Neuronal stem cell (in vitro differentiated cells): ENCODE data around the gene NINJ2.

Source experiments
- DNase-seq: peaks from one replicate; pipeline ENCODE4 v3.0.0-alpha.2; 2013; ENCODE audit warnings: low spot score
- H2AFZ ChIP-seq: one replicate; pipeline ENCODE4 v1.6.1; 2013; ENCODE audit warnings: mild to moderate bottlenecking, low read length, inconsistent platforms
- H2AK5ac ChIP-seq: 2 replicates; pipeline ENCODE4 v1.6.1; 2013; ENCODE audit warnings: low read depth, mild to moderate bottlenecking, inconsistent platforms, low read length, moderate library complexity, mixed read lengths
- H2BK120ac ChIP-seq: 2 replicates; pipeline ENCODE4 v1.6.1; 2013; ENCODE audit warnings: low read depth, mild to moderate bottlenecking, inconsistent platforms, low read length, moderate library complexity, mixed read lengths
- H2BK12ac ChIP-seq: one replicate; pipeline ENCODE4 v1.6.1; 2013; ENCODE audit warnings: low read length, inconsistent platforms
- H2BK15ac ChIP-seq: 2 replicates; pipeline ENCODE4 v1.6.1; 2013; ENCODE audit warnings: mild to moderate bottlenecking, low read length, inconsistent platforms, mixed read lengths
- H2BK5ac ChIP-seq: one replicate; pipeline ENCODE4 v1.6.1; 2013; ENCODE audit warnings: inconsistent platforms, mild to moderate bottlenecking, low read length, moderate library complexity
- H3K14ac ChIP-seq: one replicate; pipeline ENCODE4 v1.6.1; 2013; ENCODE audit warnings: low read length, inconsistent platforms
- H3K18ac ChIP-seq: 2 replicates; pipeline ENCODE4 v1.6.1; 2013; ENCODE audit warnings: low read length, inconsistent platforms
- H3K23ac ChIP-seq: 2 replicates; pipeline ENCODE4 v1.6.1; 2013; ENCODE audit warnings: low read depth, mild to moderate bottlenecking, mixed read lengths, low read length, inconsistent platforms; ENCODE audit not compliant: poor library complexity
- H3K27ac ChIP-seq: replicated peaks from 3 replicates; pipeline ENCODE4 v1.5.1; 2013; ENCODE audit warnings: low read length, inconsistent platforms
- H3K27me3 ChIP-seq, 3 experiments: 2 replicates each; pipeline ENCODE4 v1.6.1; 2013; ENCODE audit warnings: low read length in 3 of 3, mild to moderate bottlenecking in 2 of 3, inconsistent platforms in 1 of 3, low read depth in 1 of 3, mixed read lengths in 1 of 3, moderate library complexity in 1 of 3; ENCODE audit not compliant: control insufficient read depth in 3 of 3, insufficient read depth in 3 of 3
- H3K36me3 ChIP-seq, 2 donors: replicated peaks in 1 of 2; 2 replicates each; pipeline ENCODE4 v1.6.1; 2013; ENCODE audit warnings: low read length in 2 of 2; ENCODE audit not compliant: control insufficient read depth in 2 of 2, insufficient read depth in 2 of 2
- H3K4ac ChIP-seq: 2 replicates; pipeline ENCODE4 v1.6.1; 2013; ENCODE audit warnings: inconsistent platforms, mild to moderate bottlenecking, low read length, moderate library complexity
- H3K4me1 ChIP-seq, 2 donors: 1 replicate in 1 of 2; 2 replicates in 1 of 2; pipeline ENCODE4 v1.6.1; 2013; ENCODE audit warnings: low read length in 2 of 2, low read depth in 1 of 2; ENCODE audit not compliant: control insufficient read depth in 2 of 2, insufficient read depth in 1 of 2
- H3K4me2 ChIP-seq: one replicate; pipeline ENCODE4 v1.6.1; 2013; ENCODE audit warnings: mild to moderate bottlenecking, low read length, inconsistent platforms; ENCODE audit not compliant: insufficient read depth, poor library complexity, severe bottlenecking
- H3K4me3 ChIP-seq, 2 donors: 2 replicates each; pipeline ENCODE4 v1.5.1; 2013; ENCODE audit warnings: low read length in 2 of 2, mild to moderate bottlenecking in 2 of 2, inconsistent platforms in 1 of 2, moderate library complexity in 1 of 2
- H3K79me1 ChIP-seq: one replicate; pipeline ENCODE4 v1.6.1; 2013; ENCODE audit warnings: low read depth, mild to moderate bottlenecking, inconsistent platforms, low read length, moderate library complexity
- H3K9ac ChIP-seq: one replicate; pipeline ENCODE4 v1.6.1; 2013; ENCODE audit warnings: mild to moderate bottlenecking, low read depth, low read length, inconsistent platforms; ENCODE audit not compliant: poor library complexity
- H3K9me3 ChIP-seq, 2 donors: replicated peaks in 1 of 2; 2 replicates each; pipeline versions ENCODE3 to v1.6.1; 2013; ENCODE audit warnings: low read length in 2 of 2, mild to moderate bottlenecking in 2 of 2, inconsistent platforms in 1 of 2, low read depth in 1 of 2, mixed read lengths in 1 of 2, moderate library complexity in 1 of 2; ENCODE audit not compliant: control insufficient read depth in 2 of 2, insufficient read depth in 1 of 2
- H4K8ac ChIP-seq: one replicate; pipeline ENCODE4 v1.6.1; 2013; ENCODE audit warnings: low read depth, mild to moderate bottlenecking, inconsistent platforms, low read length, moderate library complexity
- H4K91ac ChIP-seq: one replicate; pipeline ENCODE4 v1.6.1; 2013; ENCODE audit warnings: low read length, low read depth, mild to moderate bottlenecking, inconsistent platforms; ENCODE audit not compliant: poor library complexity
- WGBS, 2 donors: extraction: QIAGEN DNeasy Blood & Tissue Kit; methylation state at CpG; one replicate each; pipeline ENCODE4 v1.1.7; 2013; ENCODE audit warnings: missing lambda C conversion rate in 2 of 2, mixed read lengths in 1 of 2; ENCODE audit not compliant: insufficient read length in 2 of 2, insufficient replicate concordance in 1 of 2; ENCODE audit errors: extremely low coverage in 2 of 2; 5-methylcytosine and 5-hydroxymethylcytosine counted together

The NINJ2 gene

DNA sequence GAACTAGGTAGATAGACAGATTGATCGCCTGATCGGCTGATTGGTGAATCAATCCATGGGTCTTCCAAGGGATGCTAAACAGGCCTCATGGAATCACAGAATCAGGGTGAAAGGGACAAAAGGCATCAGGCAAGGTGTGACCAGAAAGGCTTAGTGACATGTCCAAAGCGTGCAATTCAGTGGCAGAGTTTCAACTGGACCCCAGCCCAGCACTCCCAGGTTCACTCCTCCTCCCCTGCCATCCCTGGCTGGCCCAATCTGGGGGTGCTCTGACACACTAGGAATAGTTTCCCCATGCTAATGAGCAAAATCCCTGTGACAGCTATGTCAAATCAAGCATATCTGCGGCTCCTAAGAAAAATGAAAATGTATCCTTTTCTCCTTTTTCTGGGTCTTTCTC lies 50.4 kb downstream of the NINJ2 start:
- Histone ChIP-seq H2AK5ac (no peak overlapping the region), H2BK5ac (no peak overlapping the region), H3K4ac (no peak overlapping the region), H3K27ac (no peak overlapping the region), H3K23ac (no peak overlapping the region), H2BK15ac (no peak overlapping the region), H3K4me3 (no peak overlapping the region), H3K9me3 (no peaks in the 10 kb centered on the region), H3K4me1 (no peaks in the 10 kb centered on the region), H2BK120ac (no peak overlapping the region), H3K4me2 (no peak overlapping the region), H4K91ac (no peak overlapping the region), H2AFZ (no peak overlapping the region), H2BK12ac (no peak overlapping the region), H3K14ac (no peak overlapping the region), H3K27me3 (no peaks in the 10 kb centered on the region), H3K18ac (no peak overlapping the region), H3K79me1 (no peaks in the 10 kb centered on the region), H3K9ac (no peak overlapping the region), H3K36me3 (no peaks in the 10 kb centered on the region), H4K8ac (no peak overlapping the region)
- DNase-seq: no peak
- no CpG with 5 or more reads among the region's 4 CpGs for WGBS, 2 donors

DNA sequence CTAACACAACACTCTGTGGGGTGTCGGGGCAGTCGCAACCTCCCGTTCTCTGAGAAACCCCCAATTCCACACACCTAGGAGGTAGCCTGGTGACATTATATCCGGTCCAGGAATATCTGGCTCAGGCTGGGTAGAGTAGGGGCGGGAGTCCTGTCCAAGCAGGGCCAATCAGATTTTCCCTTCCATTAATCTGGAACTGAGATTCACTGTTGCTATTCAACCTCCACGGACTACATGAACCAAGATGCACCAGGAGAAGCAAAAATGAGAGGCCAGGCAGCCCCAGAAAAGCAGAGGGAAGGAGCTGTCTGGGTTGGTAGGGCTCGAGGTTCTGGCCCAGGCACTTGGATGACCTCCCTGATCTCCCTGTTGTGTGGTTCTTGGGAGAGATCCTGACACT lies 51.0 kb downstream of the NINJ2 start:
- Histone ChIP-seq H3K36me3 (no peaks in the 10 kb centered on the region), H2AK5ac (no peak overlapping the region), H3K79me1 (no peaks in the 10 kb centered on the region), H4K8ac (no peak overlapping the region), H3K14ac (no peak overlapping the region), H3K9ac (no peak overlapping the region), H2BK15ac (no peak overlapping the region), H3K27ac (no peak overlapping the region), H2AFZ (no peak overlapping the region), H3K4me1 (no peaks in the 10 kb centered on the region), H2BK5ac (no peak overlapping the region), H3K18ac (no peak overlapping the region), H3K4me3 (no peak overlapping the region), H3K27me3 (peaks cover 0 to under 1% (median 0%) of the 10 kb centered on the region in 3 experiments), H2BK12ac (no peak overlapping the region), H3K4ac (no peak overlapping the region), H3K23ac (no peak overlapping the region), H2BK120ac (no peak overlapping the region), H3K9me3 (no peaks in the 10 kb centered on the region), H3K4me2 (no peak overlapping the region), H4K91ac (no peak overlapping the region)
- no peak for DNase-seq
- WGBS, 2 donors: no CpG with 5 or more reads among the region's 7 CpGs

GRCh38 chr12:611721-612120 lies 51.5 kb downstream of the NINJ2 start:
- H2BK5ac ChIP-seq: no peak overlapping the region
- WGBS, 2 donors: no CpG with 5 or more reads among the region's 3 CpGs
- H3K4me2 ChIP-seq: no peak overlapping the region
- H3K79me1 ChIP-seq: no peaks in the 10 kb centered on the region
- H3K4me3 ChIP-seq: no peak overlapping the region
- no peak overlapping the region for H2AFZ ChIP-seq
- H3K27ac ChIP-seq: no peak overlapping the region
- no peak overlapping the region for H3K9ac ChIP-seq
- no peak overlapping the region for H3K18ac ChIP-seq
- H4K91ac ChIP-seq: no peak overlapping the region
- no peaks in the 10 kb centered on the region for H3K4me1 ChIP-seq
- no peak overlapping the region for H3K14ac ChIP-seq
- H3K4ac ChIP-seq: no peak overlapping the region
- DNase-seq: no peak
- no peak overlapping the region for H3K23ac ChIP-seq
- H3K36me3 ChIP-seq: no peaks in the 10 kb centered on the region
- H2BK120ac ChIP-seq: no peak overlapping the region
- H2AK5ac ChIP-seq: no peak overlapping the region
- peaks cover 0 to 5% (median 0%) of the 10 kb centered on the region in 3 experiments for H3K27me3 ChIP-seq
- no peaks in the 10 kb centered on the region for H3K9me3 ChIP-seq
- H2BK12ac ChIP-seq: no peak overlapping the region
- no peak overlapping the region for H4K8ac ChIP-seq
- H2BK15ac ChIP-seq: no peak overlapping the region

GRCh38 chr12:608921-609320 lies 54.3 kb downstream of the NINJ2 start:
- H3K27me3 ChIP-seq: peaks cover 0 to 9% (median 0%) of the 10 kb centered on the region in 3 experiments
- no peak overlapping the region for H2BK5ac ChIP-seq
- H3K4me1 ChIP-seq: no peaks in the 10 kb centered on the region
- H2BK120ac ChIP-seq: no peak overlapping the region
- peak overlapping the region; percentile 91 for H3K14ac ChIP-seq
- H3K4me3 ChIP-seq: no peak overlapping the region
- no peak overlapping the region for H3K4me2 ChIP-seq
- H4K91ac ChIP-seq: peak overlapping the region; percentile 64
- no peak overlapping the region for H4K8ac ChIP-seq
- no peaks in the 10 kb centered on the region for H3K79me1 ChIP-seq
- no peak overlapping the region for H2BK15ac ChIP-seq
- no peaks in the 10 kb centered on the region for H3K36me3 ChIP-seq
- H3K4ac ChIP-seq: peak overlapping the region; percentile 59
- H2BK12ac ChIP-seq: no peak overlapping the region
- H2AK5ac ChIP-seq: peak overlapping the region; percentile 23
- no peak for DNase-seq
- peak overlapping the region; percentile 46 for H3K18ac ChIP-seq
- WGBS, 2 donors: no CpG with 5 or more reads among the region's 58 CpGs
- H3K9ac ChIP-seq: no peak overlapping the region
- no peaks in the 10 kb centered on the region for H3K9me3 ChIP-seq
- H2AFZ ChIP-seq: no peak overlapping the region
- no peak overlapping the region for H3K27ac ChIP-seq
- no peak overlapping the region for H3K23ac ChIP-seq
